HG03025 (cell line): ENCODE data around the gene CDKN2AIPNL.
"Not testable (repeated sequence)": the region's sequence is repeated elsewhere in the genome, so short reads cannot be mapped to it uniquely, and the experiment has no call there.

Source experiments
- ATAC-seq: cut with Tn5 transposase; IDR thresholded peaks from one replicate; pipeline ENCODE4 v1.9.1; 2021; ENCODE audit warnings: mild to moderate bottlenecking, moderate library complexity; ENCODE audit not compliant: unreplicated experiment, low FRiP score

CDKN2AIPNL gene

GRCh38 chr5:134439210-134439654 is 27.6 kb upstream of the CDKN2AIPNL start:
- no peak for ATAC-seq

- ATAC-seq, result no peak
These were observed 27.0 kb upstream of the CDKN2AIPNL start for GRCh38 chr5:134438721-134439123.

GRCh38 chr5:134437847-134438581 is 26.3 kb upstream of the CDKN2AIPNL start:
- no peak for ATAC-seq

- ATAC-seq, result no peak
These were observed 25.7 kb upstream of the CDKN2AIPNL start for GRCh38 chr5:134437340-134437846.

- peak; percentile 72 for ATAC-seq
These were observed 25.1 kb upstream of the CDKN2AIPNL start for GRCh38 chr5:134436523-134437339.

- ATAC-seq, result no peak
These were observed 23.9 kb upstream of the CDKN2AIPNL start for GRCh38 chr5:134435560-134435959.

- ATAC-seq, result no peak
These were observed 21.1 kb upstream of the CDKN2AIPNL start for GRCh38 chr5:134432677-134433359.

- no peak for ATAC-seq
These were observed 20.5 kb upstream of the CDKN2AIPNL start for GRCh38 chr5:134432174-134432573.

- ATAC-seq, result no peak
These were observed 18.4 kb upstream of the CDKN2AIPNL start for GRCh38 chr5:134430001-134430569.

- no peak for ATAC-seq
These were observed 15.9 kb upstream of the CDKN2AIPNL start for GRCh38 chr5:134427540-134428041.

- no peak for ATAC-seq
These were observed 14.7 kb upstream of the CDKN2AIPNL start for GRCh38 chr5:134426361-134426760.

- ATAC-seq, result no peak
These were observed 11.7 kb upstream of the CDKN2AIPNL start for GRCh38 chr5:134423376-134423775.

GRCh38 chr5:134422791-134423365 is 11.2 kb upstream of the CDKN2AIPNL start:
- no peak for ATAC-seq

GRCh38 chr5:134421038-134421437 is 9.4 kb upstream of the CDKN2AIPNL start:
- ATAC-seq, result not testable (repeated sequence)

- no peak for ATAC-seq
These were observed 8.7 kb upstream of the CDKN2AIPNL start for GRCh38 chr5:134420343-134420742.

- no peak for ATAC-seq
These were observed 7.3 kb upstream of the CDKN2AIPNL start for GRCh38 chr5:134418958-134419357.

GRCh38 chr5:134417707-134418106 is 6.0 kb upstream of the CDKN2AIPNL start:
- ATAC-seq, result no peak

- ATAC-seq, result no peak
These were observed 1.4 kb upstream of the CDKN2AIPNL start for GRCh38 chr5:134413046-134413445.

GRCh38 chr5:134411228-134411545 is 494 bp downstream of the CDKN2AIPNL start:
- no peak for ATAC-seq

- ATAC-seq, result no peak
These were observed 859 bp downstream of the CDKN2AIPNL start for GRCh38 chr5:134410822-134411221.
